ENCODE data around the gene C9orf78.

Gene C9orf78

DNA sequence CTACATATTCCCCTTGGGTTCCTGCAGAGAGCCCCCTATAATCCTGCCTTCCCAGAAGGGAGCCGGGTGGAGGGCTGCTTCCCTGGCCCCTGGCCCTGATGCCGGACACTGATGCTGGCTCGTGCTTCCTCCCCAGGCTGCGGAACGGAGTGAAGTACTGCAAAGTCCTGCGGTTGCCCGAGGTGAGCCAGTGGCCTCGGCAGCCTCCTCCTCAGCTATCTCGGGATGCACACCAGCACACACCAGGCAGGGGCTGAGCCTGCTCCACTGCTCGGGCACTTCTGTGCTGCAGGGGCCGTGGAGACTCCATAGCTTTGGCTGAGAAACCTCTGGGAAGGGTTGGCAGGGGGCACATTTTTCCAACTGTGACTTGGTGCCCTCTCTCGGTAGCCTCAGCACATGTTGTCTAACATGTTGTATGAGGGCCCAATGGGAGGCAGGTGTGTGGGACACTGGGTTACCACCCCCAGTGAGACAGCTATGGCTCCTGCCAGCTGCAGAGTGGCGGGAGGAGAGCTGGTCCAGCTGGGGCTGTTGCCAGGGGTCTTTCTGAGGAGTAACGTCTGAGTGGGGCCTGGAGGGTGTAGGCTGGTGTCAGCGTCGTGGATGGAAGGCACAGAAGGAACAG lies 38.6 kb upstream of the C9orf78 start:
- no peak overlapping the region for H3K4me3 ChIP-seq (ENCODE audit: low read depth, low read length)
- TF ChIP-seq, protein P1, sequence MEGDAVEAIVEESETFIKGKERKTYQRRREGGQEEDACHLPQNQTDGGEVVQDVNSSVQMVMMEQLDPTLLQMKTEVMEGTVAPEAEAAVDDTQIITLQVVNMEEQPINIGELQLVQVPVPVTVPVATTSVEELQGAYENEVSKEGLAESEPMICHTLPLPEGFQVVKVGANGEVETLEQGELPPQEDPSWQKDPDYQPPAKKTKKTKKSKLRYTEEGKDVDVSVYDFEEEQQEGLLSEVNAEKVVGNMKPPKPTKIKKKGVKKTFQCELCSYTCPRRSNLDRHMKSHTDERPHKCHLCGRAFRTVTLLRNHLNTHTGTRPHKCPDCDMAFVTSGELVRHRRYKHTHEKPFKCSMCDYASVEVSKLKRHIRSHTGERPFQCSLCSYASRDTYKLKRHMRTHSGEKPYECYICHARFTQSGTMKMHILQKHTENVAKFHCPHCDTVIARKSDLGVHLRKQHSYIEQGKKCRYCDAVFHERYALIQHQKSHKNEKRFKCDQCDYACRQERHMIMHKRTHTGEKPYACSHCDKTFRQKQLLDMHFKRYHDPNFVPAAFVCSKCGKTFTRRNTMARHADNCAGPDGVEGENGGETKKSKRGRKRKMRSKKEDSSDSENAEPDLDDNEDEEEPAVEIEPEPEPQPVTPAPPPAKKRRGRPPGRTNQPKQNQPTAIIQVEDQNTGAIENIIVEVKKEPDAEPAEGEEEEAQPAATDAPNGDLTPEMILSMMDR (IDR thresholded peaks at IDR 0.05; ENCODE audit: control insufficient read depth, extremely low read depth, insufficient read depth), result no peak
- no peak for DNase-seq (ENCODE audit: low read depth)

DNA sequence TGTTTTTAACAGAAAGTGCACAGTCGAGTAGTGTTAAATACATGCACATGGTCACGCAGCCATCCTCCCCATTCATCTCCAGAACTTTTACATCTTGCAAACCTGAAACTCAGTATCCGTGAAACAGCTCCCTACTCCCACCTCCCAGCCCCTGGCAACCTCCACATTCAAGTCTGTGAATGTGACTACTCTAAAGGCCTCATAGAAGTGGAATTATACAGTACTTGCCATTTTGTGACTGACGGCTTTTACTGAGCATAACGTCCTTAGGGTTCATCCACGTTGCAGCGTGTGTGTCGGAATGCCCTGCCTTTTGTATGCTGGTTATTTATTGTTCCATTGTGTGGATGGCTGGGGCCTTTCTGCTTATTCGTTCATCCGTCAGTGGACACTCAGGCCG lies 36.0 kb upstream of the C9orf78 start:
- no peak for DNase-seq (ENCODE audit: low read depth)
- TF ChIP-seq, protein P1 (IDR thresholded peaks at IDR 0.05; ENCODE audit: control insufficient read depth, extremely low read depth, insufficient read depth), result no peak
- no peak overlapping the region for H3K4me3 ChIP-seq (ENCODE audit: low read depth, low read length)

DNA sequence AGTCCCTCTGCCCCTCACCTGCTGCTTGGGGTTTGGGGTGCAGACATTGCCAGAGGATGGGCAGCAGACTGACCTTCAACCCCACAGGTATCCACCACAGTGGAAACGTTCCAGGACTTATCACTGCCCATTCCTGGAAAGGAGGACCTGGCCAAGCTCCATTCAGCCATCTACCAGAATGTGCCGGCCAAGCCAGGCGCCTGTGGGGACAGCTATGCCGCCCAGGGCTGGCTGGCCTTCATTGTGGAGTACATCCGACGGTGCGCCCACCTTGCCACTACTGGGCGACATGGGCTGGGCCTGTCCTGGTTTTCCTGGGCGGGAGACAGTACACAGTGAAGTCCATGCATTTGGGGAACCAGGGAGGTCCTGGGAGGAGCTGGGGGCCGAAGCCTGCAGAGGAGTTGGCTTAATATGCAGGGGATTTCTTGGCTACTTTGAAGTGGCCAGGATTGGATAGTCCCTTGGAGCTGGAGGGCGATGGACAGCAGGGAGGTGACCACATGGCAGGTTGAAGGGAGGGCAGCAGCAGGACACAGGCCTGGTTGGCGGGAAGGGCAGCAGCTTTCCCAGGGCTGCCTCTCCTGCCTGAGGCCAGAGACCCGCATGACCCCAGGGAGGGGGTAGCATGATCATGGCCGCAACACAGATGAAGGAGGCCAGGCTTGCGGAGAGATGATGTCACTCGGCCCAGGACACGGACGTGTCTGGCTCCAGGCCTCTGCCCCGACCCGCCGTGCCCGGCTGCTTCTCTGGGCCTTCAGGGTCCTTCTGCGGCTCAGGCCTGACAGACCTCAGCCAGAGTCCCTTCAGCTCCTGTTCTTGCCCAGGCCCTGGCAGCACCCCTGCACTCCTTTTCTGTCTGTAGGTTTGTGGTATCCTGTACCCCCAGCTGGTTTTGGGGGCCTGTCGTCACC lies 34.8 kb upstream of the C9orf78 start:
- DNase-seq (ENCODE audit: low read depth), result no peak
- TF ChIP-seq, protein P1 (IDR thresholded peaks at IDR 0.05; ENCODE audit: control insufficient read depth, extremely low read depth, insufficient read depth), result no peak
- H3K4me3 ChIP-seq (ENCODE audit: low read depth, low read length), result no peak overlapping the region

DNA sequence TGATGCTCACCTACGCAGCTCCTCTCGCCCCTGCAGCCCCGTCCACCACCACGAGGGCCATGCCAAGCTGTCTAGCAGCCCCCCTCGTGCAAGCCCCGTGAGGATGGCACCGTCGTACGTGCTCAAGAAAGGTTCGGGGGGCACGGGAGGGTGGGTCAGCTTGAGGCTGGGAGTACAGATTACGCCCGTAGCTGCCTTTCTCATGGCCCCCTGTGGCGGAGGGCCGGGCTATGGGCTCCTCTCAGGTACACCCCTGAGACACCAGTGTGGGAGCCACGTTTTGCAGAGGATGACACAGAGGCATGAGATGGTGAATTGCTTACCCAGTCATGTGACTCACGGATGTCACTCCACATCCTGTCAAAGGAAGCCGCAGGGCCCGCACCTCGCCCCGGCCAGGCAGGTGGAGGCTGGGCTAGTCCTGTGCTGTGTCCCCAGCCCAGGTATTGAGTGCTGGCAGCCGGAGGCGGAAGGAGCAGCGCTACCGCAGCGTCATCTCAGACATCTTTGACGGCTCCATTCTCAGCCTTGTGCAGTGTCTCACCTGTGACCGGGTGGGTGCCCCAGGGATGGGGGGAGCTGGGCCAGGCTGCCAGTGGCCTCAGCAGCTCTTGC lies 33.9 kb upstream of the C9orf78 start:
- TF ChIP-seq, protein P1 (IDR thresholded peaks at IDR 0.05; ENCODE audit: control insufficient read depth, extremely low read depth, insufficient read depth), result no peak
- no peak overlapping the region for H3K4me3 ChIP-seq (ENCODE audit: low read depth, low read length)
- no peak for DNase-seq (ENCODE audit: low read depth)

DNA sequence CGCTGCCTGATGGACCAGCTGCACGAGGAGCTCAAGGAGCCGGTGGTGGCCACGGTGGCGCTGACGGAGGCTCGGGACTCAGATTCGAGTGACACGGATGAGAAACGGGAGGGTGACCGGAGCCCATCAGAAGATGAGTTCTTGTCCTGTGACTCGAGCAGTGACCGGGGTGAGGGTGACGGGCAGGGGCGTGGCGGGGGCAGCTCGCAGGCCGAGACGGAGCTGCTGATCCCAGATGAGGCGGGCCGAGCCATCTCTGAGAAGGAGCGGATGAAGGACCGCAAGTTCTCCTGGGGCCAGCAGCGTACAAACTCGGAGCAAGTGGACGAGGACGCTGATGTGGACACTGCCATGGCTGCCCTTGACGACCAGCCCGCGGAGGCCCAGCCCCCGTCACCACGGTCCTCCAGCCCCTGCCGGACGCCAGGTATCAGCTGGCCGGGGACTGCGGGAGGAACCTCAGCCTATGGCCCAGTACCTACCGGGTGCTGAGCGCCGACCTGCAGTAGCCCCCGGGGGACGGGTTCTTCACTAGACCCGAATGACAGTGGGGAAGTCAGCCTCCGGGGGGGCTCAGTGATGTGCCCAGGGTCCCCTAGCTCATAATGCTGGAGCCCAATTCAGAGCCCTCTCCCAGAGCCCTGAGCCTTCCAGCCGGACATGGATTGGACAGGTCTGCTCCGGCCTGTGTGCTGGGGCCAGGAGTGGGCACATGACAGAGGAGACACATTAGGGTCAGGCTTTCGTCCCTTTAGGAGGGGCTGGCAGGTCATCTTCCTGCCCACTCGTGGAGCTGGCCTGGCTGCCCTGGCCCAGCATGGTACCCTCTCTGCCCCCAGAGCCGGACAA lies 33.2 kb upstream of the C9orf78 start:
- TF ChIP-seq, protein P1 (IDR thresholded peaks at IDR 0.05; ENCODE audit: control insufficient read depth, extremely low read depth, insufficient read depth), result no peak
- no peak overlapping the region for H3K4me3 ChIP-seq (ENCODE audit: low read depth, low read length)
- DNase-seq (ENCODE audit: low read depth), result no peak
